ENCODE measurements around the gene MAPK14.
A peak's percentile ranks its signal among the peaks of the same experiment; 100 is the strongest.
"Not testable (repeated sequence)": the region's sequence is repeated elsewhere in the genome, so short reads cannot be mapped to it uniquely, and the experiment has no call there.

The MAPK14 gene

DNA sequence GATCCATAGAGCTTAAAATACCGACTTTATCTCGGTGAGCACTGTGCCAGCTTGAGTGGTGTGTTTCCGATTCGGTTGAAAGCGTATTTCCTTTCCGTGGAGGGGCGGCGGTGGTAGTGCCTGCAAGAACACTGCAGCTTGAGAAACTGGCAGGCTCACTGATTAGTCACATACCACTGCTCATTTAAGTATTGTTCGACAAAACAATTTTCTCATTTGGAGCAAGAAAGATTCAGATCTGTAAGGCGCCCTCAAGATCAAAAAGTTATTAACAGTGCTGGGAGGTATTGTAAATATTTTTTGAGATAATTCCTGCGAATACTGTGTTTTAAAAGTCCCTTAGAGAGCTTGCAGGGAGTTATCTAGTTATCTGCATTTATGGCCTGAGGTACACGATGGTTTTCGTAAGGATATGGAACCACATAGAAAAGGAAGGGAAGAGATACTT is 1.3 kb downstream of the MAPK14 start:
- peak overlapping the region; percentile 52 for H3K27ac ChIP-seq (ENCODE audit: low read depth, low read length)
- H3K4me3 ChIP-seq (ENCODE audit: low read length), result peak overlapping the region; percentile 100
- H4K20me1 ChIP-seq (ENCODE audit: control insufficient read depth, insufficient read depth, low read depth, low read length), result no peaks in the 10 kb centered on the region; the same call in 1 of the 2 replicates

DNA sequence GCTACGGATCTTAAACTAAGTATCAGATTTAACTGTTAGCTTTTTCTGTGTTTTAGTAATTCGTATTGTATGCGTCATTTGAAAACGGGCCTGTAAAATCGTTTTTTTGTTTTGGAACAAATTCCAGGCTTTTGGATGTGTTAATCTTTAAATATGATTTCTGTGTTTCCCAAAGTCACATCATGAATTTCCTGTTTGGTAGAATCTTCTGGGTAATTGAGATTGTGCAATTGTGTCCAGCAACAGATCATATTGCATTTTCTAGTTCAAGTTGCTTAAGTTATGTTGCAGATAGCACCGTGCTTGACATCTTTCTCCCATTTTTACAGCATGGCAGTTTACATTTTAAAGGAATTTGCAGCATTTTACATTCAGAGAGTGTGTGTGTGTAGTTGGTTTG is 1.9 kb downstream of the MAPK14 start:
- Histone ChIP-seq H3K79me2 (ENCODE audit: control insufficient read depth, low read length) (peaks cover 68% of the 10 kb centered on the region), H3K9me2 (replicated peaks; ENCODE audit: control insufficient read depth, low read length) (no peaks in the 10 kb centered on the region), H3K9me3 (ENCODE audit: control insufficient read depth, insufficient read depth, low read length) (no peaks in the 10 kb centered on the region), H3F3A (ENCODE audit: control insufficient read depth, insufficient read depth) (no peaks in the 10 kb centered on the region), H3K27ac (ENCODE audit: low read depth, low read length) (no peak overlapping the region), H3K4me3 (ENCODE audit: low read length) (peak overlapping the region; percentile 100), H3K27me3 (ENCODE audit: control insufficient read depth, low read length) (peaks cover 16% of the 10 kb centered on the region), H3K36me3 (ENCODE audit: control insufficient read depth, low read length) (peaks cover 13% of the 10 kb centered on the region), H3K4me1 (ENCODE audit: control insufficient read depth, low read length) (peaks cover 28% of the 10 kb centered on the region), H3K4me2 (ENCODE audit: low read length) (peak overlapping the region; percentile 80), H4K20me1 (ENCODE audit: control insufficient read depth, insufficient read depth, low read depth, low read length) (no peaks in the 10 kb centered on the region; the same call in 1 of the 2 replicates)
- TF ChIP-seq EZH2phosphoT487 (IDR thresholded peaks at IDR 0.05; ENCODE audit: borderline replicate concordance, low read length), result no peak
- TF ChIP-seq, protein P1, sequence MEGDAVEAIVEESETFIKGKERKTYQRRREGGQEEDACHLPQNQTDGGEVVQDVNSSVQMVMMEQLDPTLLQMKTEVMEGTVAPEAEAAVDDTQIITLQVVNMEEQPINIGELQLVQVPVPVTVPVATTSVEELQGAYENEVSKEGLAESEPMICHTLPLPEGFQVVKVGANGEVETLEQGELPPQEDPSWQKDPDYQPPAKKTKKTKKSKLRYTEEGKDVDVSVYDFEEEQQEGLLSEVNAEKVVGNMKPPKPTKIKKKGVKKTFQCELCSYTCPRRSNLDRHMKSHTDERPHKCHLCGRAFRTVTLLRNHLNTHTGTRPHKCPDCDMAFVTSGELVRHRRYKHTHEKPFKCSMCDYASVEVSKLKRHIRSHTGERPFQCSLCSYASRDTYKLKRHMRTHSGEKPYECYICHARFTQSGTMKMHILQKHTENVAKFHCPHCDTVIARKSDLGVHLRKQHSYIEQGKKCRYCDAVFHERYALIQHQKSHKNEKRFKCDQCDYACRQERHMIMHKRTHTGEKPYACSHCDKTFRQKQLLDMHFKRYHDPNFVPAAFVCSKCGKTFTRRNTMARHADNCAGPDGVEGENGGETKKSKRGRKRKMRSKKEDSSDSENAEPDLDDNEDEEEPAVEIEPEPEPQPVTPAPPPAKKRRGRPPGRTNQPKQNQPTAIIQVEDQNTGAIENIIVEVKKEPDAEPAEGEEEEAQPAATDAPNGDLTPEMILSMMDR (IDR thresholded peaks at IDR 0.05; ENCODE audit: low read depth, low read length, poor library complexity, severe bottlenecking), result no peak

More for the DNA sequence above, 1.3 kb downstream of the MAPK14 start:
- Histone ChIP-seq H3K79me2 (ENCODE audit: control insufficient read depth, low read length) (peaks cover 63% of the 10 kb centered on the region), H3K27me3 (ENCODE audit: control insufficient read depth, low read length) (peaks cover 21% of the 10 kb centered on the region), H3K9me3 (ENCODE audit: control insufficient read depth, insufficient read depth, low read length) (no peaks in the 10 kb centered on the region), H3K4me1 (ENCODE audit: control insufficient read depth, low read length) (peaks cover 31% of the 10 kb centered on the region), H3K9me2 (replicated peaks; ENCODE audit: control insufficient read depth, low read length) (no peaks in the 10 kb centered on the region), H3F3A (ENCODE audit: control insufficient read depth, insufficient read depth) (no peaks in the 10 kb centered on the region), H3K4me2 (ENCODE audit: low read length) (peak overlapping the region; percentile 80), H3K36me3 (ENCODE audit: control insufficient read depth, low read length) (peaks cover 13% of the 10 kb centered on the region)
- TF ChIP-seq, protein P1 (IDR thresholded peaks at IDR 0.05; ENCODE audit: low read depth, low read length, poor library complexity, severe bottlenecking), result no peak
- TF ChIP-seq EZH2phosphoT487 (IDR thresholded peaks at IDR 0.05; ENCODE audit: borderline replicate concordance, low read length), result no peak

DNA sequence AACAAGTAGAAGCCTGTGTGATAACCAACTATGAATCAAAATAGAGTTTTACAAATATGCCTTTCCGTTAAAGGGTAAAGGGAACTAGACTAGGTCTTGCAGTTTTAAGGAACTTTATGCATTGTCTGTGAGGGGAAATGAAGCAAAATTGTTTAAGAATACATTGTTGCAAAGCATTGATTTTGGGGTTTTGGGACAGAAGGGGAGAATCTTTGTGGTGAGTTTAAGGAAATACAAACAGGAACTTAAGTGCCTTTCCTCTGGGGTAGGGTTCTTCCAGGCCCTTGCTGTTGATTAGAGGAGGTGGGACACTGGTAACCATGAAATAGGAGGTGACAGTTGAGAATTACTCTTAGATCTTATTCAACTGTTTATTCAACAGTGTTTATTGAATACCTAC is 4.7 kb downstream of the MAPK14 start:
- Histone ChIP-seq H3K9me3 (ENCODE audit: control insufficient read depth, insufficient read depth, low read length) (no peaks in the 10 kb centered on the region), H3K36me3 (ENCODE audit: control insufficient read depth, low read length) (peaks cover 13% of the 10 kb centered on the region), H3K4me3 (ENCODE audit: low read length) (no peak overlapping the region), H3K4me1 (ENCODE audit: control insufficient read depth, low read length) (peaks cover 28% of the 10 kb centered on the region), H3K79me2 (ENCODE audit: control insufficient read depth, low read length) (peaks cover 96% of the 10 kb centered on the region), H3K4me2 (ENCODE audit: low read length) (0 out of 2 replicates have a peak overlapping the region, but pooled peaks have one; percentile 3), H4K20me1 (ENCODE audit: control insufficient read depth, insufficient read depth, low read depth, low read length) (no peaks in the 10 kb centered on the region; the same call in 1 of the 2 replicates), H3F3A (ENCODE audit: control insufficient read depth, insufficient read depth) (no peaks in the 10 kb centered on the region), H3K9me2 (replicated peaks; ENCODE audit: control insufficient read depth, low read length) (no peaks in the 10 kb centered on the region), H3K27me3 (ENCODE audit: control insufficient read depth, low read length) (no peaks in the 10 kb centered on the region), H3K27ac (ENCODE audit: low read depth, low read length) (no peak overlapping the region)
- no peak for TF ChIP-seq EZH2phosphoT487 (IDR thresholded peaks at IDR 0.05; ENCODE audit: borderline replicate concordance, low read length)
- TF ChIP-seq, protein P1 (IDR thresholded peaks at IDR 0.05; ENCODE audit: low read depth, low read length, poor library complexity, severe bottlenecking), result no peak

DNA sequence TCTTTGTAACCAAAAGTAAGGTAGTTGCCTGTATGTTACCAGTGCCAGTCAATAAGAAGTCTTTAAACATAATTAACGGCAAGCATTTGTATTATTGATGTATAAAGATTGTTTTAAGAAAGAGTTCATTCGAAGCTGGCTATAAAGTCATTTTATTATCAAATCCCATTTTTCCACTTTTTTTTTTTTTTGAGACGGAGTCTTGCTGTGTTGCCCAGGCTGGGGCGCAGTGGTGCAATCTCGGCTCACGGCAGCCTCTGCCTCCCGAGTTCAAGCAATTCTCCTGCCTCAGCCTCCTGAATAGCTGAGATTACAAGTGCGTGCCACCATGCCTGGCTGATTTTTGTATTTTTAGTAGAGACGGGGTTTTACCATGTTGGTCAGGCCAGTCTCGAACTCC is 5.5 kb downstream of the MAPK14 start:
- Histone ChIP-seq H3K79me2 (ENCODE audit: control insufficient read depth, low read length) (peaks cover 98% of the 10 kb centered on the region), H3K4me1 (ENCODE audit: control insufficient read depth, low read length) (peaks cover 28% of the 10 kb centered on the region)
- not testable (repeated sequence) for H3K9me3 ChIP-seq (ENCODE audit: control insufficient read depth, insufficient read depth, low read length); H3K36me3 ChIP-seq (ENCODE audit: control insufficient read depth, low read length); H3K27me3 ChIP-seq (ENCODE audit: control insufficient read depth, low read length); H3K9me2 ChIP-seq (replicated peaks; ENCODE audit: control insufficient read depth, low read length); H3K4me3 ChIP-seq (ENCODE audit: low read length); H3K27ac ChIP-seq (ENCODE audit: low read depth, low read length); H3F3A ChIP-seq (ENCODE audit: control insufficient read depth, insufficient read depth); H4K20me1 ChIP-seq (ENCODE audit: control insufficient read depth, insufficient read depth, low read depth, low read length); H3K4me2 ChIP-seq (ENCODE audit: low read length)
